Breast epithelium (tissue), 4 donors: ENCODE data around the gene TRIO. TPM values are rescaled to one million over a fixed set of nuclear protein-coding genes. Genes with fewer than 3 reads are reported as not detected.

ENCODE experiments used
- DNase-seq, 2 donors: peaks; one replicate each; pipeline ENCODE4 v3.0.0-alpha.2; 2019; ENCODE audit warnings: low spot score in 2 of 2
- H3K27ac ChIP-seq, 2 donors: fragments of 200-600 bp; sonication (generic) in 1 of 2; one replicate each; pipeline ENCODE4 v1.5.1; 2016 to 2019; ENCODE audit warnings: mild to moderate bottlenecking in 1 of 2
- H3K27me3 ChIP-seq, 2 donors: fragments of 200-600 bp; sonication (generic) in 1 of 2; one replicate each; pipeline versions ENCODE4 v1.5.1 to v1.6.0; 2017 to 2019; ENCODE audit warnings: control low read depth in 1 of 2, mild to moderate bottlenecking in 1 of 2
- H3K36me3 ChIP-seq: fragments of 200-600 bp; one replicate; pipeline ENCODE4 v1.5.1; 2019
- H3K4me1 ChIP-seq, 2 donors: fragments of 200-600 bp; sonication (generic); one replicate each; pipeline ENCODE4 v1.5.1; 2016 to 2019; ENCODE audit warnings: control low read depth in 1 of 2
- H3K4me3 ChIP-seq, 3 donors: fragments of 200-600 bp; sonication (generic); 1 replicate in 2 of 3; 2 replicates in 1 of 3; pipeline ENCODE4 v1.5.1; 2016 to 2019; ENCODE audit warnings: mild to moderate bottlenecking in 3 of 3, moderate library complexity in 2 of 3
- H3K9me3 ChIP-seq, 2 donors: fragments of 200-600 bp; sonication (generic) in 1 of 2; one replicate each; pipeline ENCODE4 v1.5.1; 2016 to 2019; ENCODE audit warnings: control low read depth in 1 of 2
- CTCF ChIP-seq, 3 donors: fragments of 450-650 bp; IDR thresholded peaks; one replicate each; pipeline ENCODE4 v1.5.1; 2016 to 2017; ENCODE audit warnings: antibody characterized with exemption in 3 of 3, mild to moderate bottlenecking in 3 of 3, moderate library complexity in 3 of 3
- POLR2A ChIP-seq: fragments of 450-650 bp; IDR thresholded peaks from one replicate; pipeline ENCODE4 v1.6.1; 2016; ENCODE audit warnings: antibody characterized with exemption, mild to moderate bottlenecking, moderate library complexity
- POLR2AphosphoS5 ChIP-seq, 3 donors: sonication (generic); formaldehyde crosslinking; IDR thresholded peaks; one replicate each; pipeline ENCODE4 v1.6.1; 2017; ENCODE audit warnings: antibody characterized with exemption in 3 of 3
- intact Hi-C: fragments of 100-400 bp; cut with DNase I; formaldehyde crosslinking; loops from one replicate; pipeline ENCODE4 v1.15.1; 2023; ENCODE audit warnings: low total_unique reads
- total RNA-seq, 3 donors: library from RNA; depleted of rRNA; stranded (reverse); fragments of >200 nt; gene quantifications; one replicate each; pipeline ENCODE4 v1.1.0, GENCODE V29; 2016

The TRIO gene
- total RNA-seq, 3 donors from 2014 or later = 191 to 209 (median 193) TPM

- no peak overlapping the region for H3K4me3 ChIP-seq
- intact Hi-C loops = no loop called here
- H3K27ac ChIP-seq = no peak overlapping the region
- no peaks in the 10 kb centered on the region for H3K9me3 ChIP-seq
- no peaks in the 10 kb centered on the region for H3K27me3 ChIP-seq
- TF ChIP-seq CTCF (IDR thresholded peaks at IDR 0.05) (no peak), POLR2AphosphoS5 (IDR thresholded peaks at IDR 0.05) (no peak), POLR2A (no peak)
- no peak for DNase-seq
- H3K36me3 ChIP-seq = no peaks in the 10 kb centered on the region
- peaks cover 0 to 11% of the 10 kb centered on the region in 2 donors for H3K4me1 ChIP-seq
These were observed 129.5 kb downstream of the TRIO start for GRCh38 chr5:14272548-14273205.

- no peaks in the 10 kb centered on the region for H3K27me3 ChIP-seq
- no peak for TF ChIP-seq POLR2A
- TF ChIP-seq CTCF (IDR thresholded peaks at IDR 0.05) = no peak
- no peak overlapping the region for H3K4me3 ChIP-seq
- H3K9me3 ChIP-seq = no peaks in the 10 kb centered on the region
- H3K27ac ChIP-seq = no peak overlapping the region
- H3K4me1 ChIP-seq = peaks cover 0 to 11% of the 10 kb centered on the region in 2 donors
- H3K36me3 ChIP-seq = no peaks in the 10 kb centered on the region
- no peak for DNase-seq
- intact Hi-C loops = no loop called here
These were observed 130.1 kb downstream of the TRIO start for GRCh38 chr5:14273207-14273767.

- Histone ChIP-seq H3K4me3 (no peak overlapping the region), H3K36me3 (no peaks in the 10 kb centered on the region), H3K27me3 (no peaks in the 10 kb centered on the region), H3K27ac (no peak overlapping the region), H3K9me3 (no peaks in the 10 kb centered on the region), H3K4me1 (no peaks in the 10 kb centered on the region)
- no peak for TF ChIP-seq POLR2AphosphoS5 (IDR thresholded peaks at IDR 0.05)
- TF ChIP-seq CTCF (IDR thresholded peaks at IDR 0.05) = no peak
- TF ChIP-seq POLR2A = no peak
- intact Hi-C loops = no loop called here
- no peak for DNase-seq
These were observed 133.2 kb downstream of the TRIO start for GRCh38 chr5:14276380-14276779.

GRCh38 chr5:14277385-14278320 is 134.5 kb downstream of the TRIO start:
- no peaks in the 10 kb centered on the region for H3K4me1 ChIP-seq
- intact Hi-C loops = no loop called here

More at GRCh38 chr5:14277385-14278320, 134.5 kb downstream of the TRIO start:
- Histone ChIP-seq H3K36me3 (no peaks in the 10 kb centered on the region), H3K27me3 (no peaks in the 10 kb centered on the region), H3K27ac (no peak overlapping the region), H3K9me3 (no peaks in the 10 kb centered on the region), H3K4me3 (no peak overlapping the region)
- no peak for DNase-seq
- TF ChIP-seq POLR2A (no peak), POLR2AphosphoS5 (IDR thresholded peaks at IDR 0.05) (no peak), CTCF (IDR thresholded peaks at IDR 0.05) (no peak)
